GM10266 (cell line): ENCODE results near the gene SNX6.
A peak's percentile ranks its signal among the peaks of the same experiment; 100 is the strongest.

Experiments
- DNase-seq: peaks from one replicate; pipeline ENCODE4 v3.0.0; 2012; ENCODE audit errors: extremely low spot score
- TF ChIP-seq, protein P1 (sequence below): IDR thresholded peaks from 2 replicates; pipeline ENCODE4 v1.5.1; 2012; ENCODE audit warnings: mild to moderate bottlenecking, low read depth; ENCODE audit not compliant: control insufficient read depth, insufficient read depth; ENCODE audit errors: missing control alignments

SNX6 gene

GRCh38 chr14:34629657-34630529 lies at the start of gene SNX6:
Gene SNX6 (minus strand): TSS chr14:34630148. CDS start chr14:34630116, 32 bp downstream.
- TF ChIP-seq, protein P1, sequence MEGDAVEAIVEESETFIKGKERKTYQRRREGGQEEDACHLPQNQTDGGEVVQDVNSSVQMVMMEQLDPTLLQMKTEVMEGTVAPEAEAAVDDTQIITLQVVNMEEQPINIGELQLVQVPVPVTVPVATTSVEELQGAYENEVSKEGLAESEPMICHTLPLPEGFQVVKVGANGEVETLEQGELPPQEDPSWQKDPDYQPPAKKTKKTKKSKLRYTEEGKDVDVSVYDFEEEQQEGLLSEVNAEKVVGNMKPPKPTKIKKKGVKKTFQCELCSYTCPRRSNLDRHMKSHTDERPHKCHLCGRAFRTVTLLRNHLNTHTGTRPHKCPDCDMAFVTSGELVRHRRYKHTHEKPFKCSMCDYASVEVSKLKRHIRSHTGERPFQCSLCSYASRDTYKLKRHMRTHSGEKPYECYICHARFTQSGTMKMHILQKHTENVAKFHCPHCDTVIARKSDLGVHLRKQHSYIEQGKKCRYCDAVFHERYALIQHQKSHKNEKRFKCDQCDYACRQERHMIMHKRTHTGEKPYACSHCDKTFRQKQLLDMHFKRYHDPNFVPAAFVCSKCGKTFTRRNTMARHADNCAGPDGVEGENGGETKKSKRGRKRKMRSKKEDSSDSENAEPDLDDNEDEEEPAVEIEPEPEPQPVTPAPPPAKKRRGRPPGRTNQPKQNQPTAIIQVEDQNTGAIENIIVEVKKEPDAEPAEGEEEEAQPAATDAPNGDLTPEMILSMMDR: no peak
- DNase-seq: peak; percentile 99

DNA sequence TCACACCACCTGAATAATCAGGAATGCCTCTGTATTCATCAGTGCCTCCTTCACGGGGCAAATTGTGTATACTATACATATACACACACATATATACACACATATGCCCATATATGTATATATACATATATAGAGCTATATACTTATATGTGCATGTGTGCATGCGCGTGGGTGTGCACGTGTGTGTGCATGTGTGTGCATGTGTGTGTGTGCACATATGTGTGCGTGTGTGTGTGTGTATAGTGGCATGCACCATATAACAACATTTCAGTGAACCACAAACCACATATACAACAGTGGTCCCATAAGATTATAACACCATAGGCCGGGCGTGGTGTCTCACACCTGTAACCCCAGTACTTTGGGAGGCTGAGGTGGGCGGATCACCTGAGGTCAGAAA lies 48.8 kb upstream of the SNX6 start:
- TF ChIP-seq, protein P1: no peak
- no peak for DNase-seq

GRCh38 chr14:34678306-34678705 lies 48.4 kb upstream of the SNX6 start:
- no peak for DNase-seq
- TF ChIP-seq, protein P1: no peak

DNA sequence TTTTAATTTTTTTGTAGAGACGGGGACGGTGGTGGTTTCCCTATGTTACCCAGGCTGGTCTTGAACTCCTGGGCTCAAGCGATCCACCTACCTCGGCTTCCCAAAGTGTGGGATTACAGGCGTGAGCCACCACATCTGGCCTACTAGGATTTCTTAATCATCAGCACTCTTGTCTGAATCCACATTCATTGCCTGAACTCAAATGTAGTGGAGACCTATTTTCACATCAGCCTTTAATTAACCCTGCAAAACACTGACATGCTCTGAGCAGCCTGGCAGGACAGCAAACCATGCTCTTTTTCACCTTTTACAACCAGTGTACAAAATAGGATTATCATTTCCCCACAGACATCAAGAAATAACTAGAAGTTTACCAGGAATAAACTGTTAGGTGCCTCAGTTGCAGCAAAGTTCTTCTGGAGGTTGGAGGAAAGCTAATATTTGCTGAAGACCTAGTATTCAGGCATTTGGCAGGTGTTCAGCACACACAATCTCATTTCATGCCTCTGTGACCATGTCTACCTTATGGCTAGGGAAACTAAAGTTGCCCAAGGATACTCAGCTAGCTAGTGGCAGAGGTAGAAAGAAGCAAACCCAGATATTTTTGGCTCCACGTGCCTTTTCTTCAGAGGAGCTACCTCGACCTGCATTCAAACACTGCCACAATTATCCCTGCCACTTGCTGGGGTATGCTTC lies 46.7 kb upstream of the SNX6 start:
- no peak for DNase-seq
- TF ChIP-seq, protein P1: no peak

DNA sequence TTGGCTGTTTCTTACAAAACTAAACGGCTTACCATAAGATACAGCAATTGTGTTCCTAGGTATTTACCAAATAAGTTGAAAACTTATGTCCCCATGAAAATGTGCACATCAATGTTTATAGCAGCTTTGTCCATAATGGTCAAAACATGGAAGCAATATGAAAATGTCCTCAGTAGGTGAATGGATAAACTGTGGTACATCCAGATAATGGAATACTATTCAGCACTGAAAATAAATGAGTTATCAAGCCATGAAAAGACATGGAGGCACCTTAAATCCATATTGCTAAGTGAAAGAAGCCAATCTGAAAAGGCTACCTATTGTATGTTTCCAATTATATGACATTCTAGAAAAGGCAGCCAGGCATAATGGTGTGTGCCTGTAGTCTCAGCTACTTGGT lies 43.8 kb upstream of the SNX6 start:
- TF ChIP-seq, protein P1: no peak
- no peak for DNase-seq

DNA sequence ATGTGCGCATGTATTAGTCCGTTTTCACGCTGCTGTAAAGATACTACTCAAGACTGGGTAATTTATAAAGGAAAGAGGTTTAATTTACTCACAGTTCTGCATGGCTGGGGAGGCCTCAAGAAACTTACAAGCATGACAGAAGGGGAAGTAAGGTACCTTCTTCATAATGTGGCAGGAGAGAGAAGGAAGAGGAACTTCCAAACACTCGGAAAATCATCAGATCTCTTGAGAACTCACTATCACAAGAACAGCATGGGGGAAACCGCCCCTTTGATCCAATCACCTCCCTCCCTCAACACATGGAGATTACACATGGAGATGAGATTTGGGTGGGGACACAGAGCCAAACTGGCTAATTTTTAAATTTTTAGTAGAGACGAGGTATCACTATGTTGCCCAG lies 41.8 kb upstream of the SNX6 start:
- no peak for DNase-seq
- TF ChIP-seq, protein P1: no peak

DNA sequence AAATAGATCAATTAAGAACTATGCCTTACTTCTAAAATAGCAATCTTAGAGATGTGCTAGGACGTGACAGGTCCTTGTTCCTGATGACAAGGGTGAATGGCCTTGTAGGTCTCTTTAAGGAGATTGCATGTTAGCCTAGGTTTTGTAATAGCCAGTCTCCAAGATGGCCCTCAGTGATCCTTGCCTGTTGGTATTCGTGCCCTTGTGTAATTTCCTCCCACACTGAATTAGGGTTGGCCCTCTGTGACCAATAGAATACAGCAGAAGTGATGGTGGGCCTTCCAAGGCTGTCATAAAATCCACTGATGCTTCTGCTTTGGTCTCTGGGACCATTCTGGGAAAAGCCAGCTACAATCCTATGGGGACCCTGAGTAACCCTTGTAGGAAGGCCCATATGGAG lies 38.2 kb upstream of the SNX6 start:
- DNase-seq: no peak
- TF ChIP-seq, protein P1: no peak
